Sigmoid colon (tissue), 7 donors: ENCODE measurements around the gene ANKRD10. TPM values are rescaled to one million over a fixed set of nuclear protein-coding genes. Genes with fewer than 3 reads are reported as not detected.

ENCODE experiments used
- DNase-seq: peaks from one replicate; pipeline ENCODE4 v3.0.0-alpha.2; 2019
- H3K27ac ChIP-seq, 4 donors: fragments of 200-600 bp; sonication (generic); one replicate each; pipeline ENCODE4 v1.5.1; 2016 to 2019; ENCODE audit warnings: mild to moderate bottlenecking in 1 of 4
- H3K27me3 ChIP-seq, 3 donors: fragments of 200-600 bp; sonication (generic); one replicate each; pipeline ENCODE4 v1.5.1; 2019; ENCODE audit warnings: mild to moderate bottlenecking in 1 of 3
- H3K36me3 ChIP-seq, 4 donors: fragments of 200-600 bp; sonication (generic); one replicate each; pipeline ENCODE4 v1.5.1; 2016 to 2019
- H3K4me1 ChIP-seq, 4 donors: fragments of 200-600 bp; sonication (generic); one replicate each; pipeline ENCODE4 v1.5.1; 2017 to 2019
- H3K4me3 ChIP-seq, 4 donors: fragments of 200-600 bp; sonication (generic); one replicate each; pipeline ENCODE4 v1.5.1; 2017 to 2019; ENCODE audit warnings: mild to moderate bottlenecking in 2 of 4, moderate library complexity in 1 of 4
- H3K9me3 ChIP-seq, 4 donors: fragments of 200-600 bp in 3 of 4; sonication (generic) in 3 of 4; one replicate each; pipeline versions ENCODE4 v1.5.1 to v1.6.1; 2013 to 2019
- CTCF ChIP-seq, 4 experiments: fragments of 450-650 bp in 3 of 4; fragments of 200-600 bp in 1 of 4; IDR thresholded peaks; one replicate each; pipeline ENCODE4 v1.5.1; 2016 to 2019; ENCODE audit warnings: antibody characterized with exemption in 4 of 4, mild to moderate bottlenecking in 3 of 4, moderate library complexity in 2 of 4
- EP300 ChIP-seq, 4 donors: sonication (generic); formaldehyde crosslinking; IDR thresholded peaks; one replicate each; pipeline ENCODE4 v1.6.1; 2017; ENCODE audit warnings: antibody characterized with exemption in 4 of 4
- POLR2A ChIP-seq, 2 donors: fragments of 450-650 bp; IDR thresholded peaks; one replicate each; pipeline ENCODE4 v1.6.1; 2016; ENCODE audit warnings: antibody characterized with exemption in 2 of 2, mild to moderate bottlenecking in 2 of 2, moderate library complexity in 2 of 2
- POLR2AphosphoS5 ChIP-seq, 4 donors: sonication (generic); formaldehyde crosslinking; IDR thresholded peaks; one replicate each; pipeline ENCODE4 v1.6.1; 2017; ENCODE audit warnings: antibody characterized with exemption in 4 of 4
- WGBS, 2 donors: extraction: QIAGEN DNeasy Blood & Tissue Kit; methylation state at CpG; one replicate each; pipeline ENCODE4 v1.1.7; 2013; 5-methylcytosine and 5-hydroxymethylcytosine counted together
- intact Hi-C: fragments of 100-400 bp; cut with DNase I; formaldehyde crosslinking; loops from one replicate; pipeline ENCODE4 v1.15.1; 2023
- polyA plus RNA-seq, 3 donors: library from polyadenylated mRNA; stranded (reverse); fragments of 200-250 nt; gene quantifications; one replicate each; pipeline ENCODE4 v1.2.3, GENCODE V29; 2013
- total RNA-seq, 4 donors: library from RNA; depleted of rRNA; stranded (reverse); fragments of >200 nt; gene quantifications; one replicate each; pipeline ENCODE4 v1.1.0, GENCODE V29; 2016
- donor health status: healthy with polysubstance abuse.
- donor health status: Bipolar disorder and iron deficiency.
- donor health status: healthy.

Gene ANKRD10
- total RNA-seq, result 100 to 1,000 TPM; 141 to 179 (median 150) TPM
- 10 to 100 TPM; 41.4 to 73.0 (median 44.9) TPM for polyA plus RNA-seq

GRCh38 chr13:110915057-110915873 is at the start of gene ANKRD10:
ANKRD10 (minus strand) TSS chr13:110915069; CDS start chr13:110914934, 135 bp downstream.
- Histone ChIP-seq H3K4me1 (peaks cover 0 to 44% (median 38%) of the 10 kb centered on the region in 4 donors), H3K27me3 (no peaks in the 10 kb centered on the region), H3K9me3 (no peaks in the 10 kb centered on the region), H3K27ac (peak within 1 kb of the TSS; percentile 98 to 100 (median 100)), H3K4me3 (peak within 1 kb of the TSS; percentile 78 to 98 (median 80)), H3K36me3 (peaks cover 0 to 3% (median 0%) of the 10 kb centered on the region in 4 donors)
- TF ChIP-seq EP300 (IDR thresholded peaks at IDR 0.05) (peak in 1 of 4 donors; percentile 44), POLR2AphosphoS5 (IDR thresholded peaks at IDR 0.05) (peak; percentile 19 to 75 (median 63)), POLR2A (IDR thresholded peaks at IDR 0.05) (peak in 1 of 2 donors; percentile 51), CTCF (IDR thresholded peaks at IDR 0.05) (peak; percentile 74 to 86 (median 84))
- DNase-seq, result peak; percentile 99
- intact Hi-C loops, result loop anchor here (2.0 to 5.0 kb wide), 5 partner anchors 44 to 307 kb away; no protein-coding TSS in a partner anchor
- 0 to 1% methylated on average over 81 of the region's 81 CpGs for WGBS, 2 donors

GRCh38 chr13:110964229-110965037 is 49.6 kb upstream of the ANKRD10 start:
- H3K27ac ChIP-seq, result no peak overlapping the region
- no peak for DNase-seq
- WGBS, 2 donors, result 71 to 72% methylated on average over 6 of the region's 6 CpGs

GRCh38 chr13:110963554-110963970 is 48.7 kb upstream of the ANKRD10 start:
- Histone ChIP-seq H3K9me3 (peaks cover 0 to 17% (median 1%) of the 10 kb centered on the region in 4 donors), H3K4me3 (no peak overlapping the region), H3K27me3 (no peaks in the 10 kb centered on the region), H3K36me3 (no peaks in the 10 kb centered on the region), H3K4me1 (no peaks in the 10 kb centered on the region), H3K27ac (no peak overlapping the region)
- intact Hi-C loops, result no loop called here
- WGBS, 2 donors, result 80 to 90% methylated on average over 3 of the region's 3 CpGs
- DNase-seq, result no peak
- no peak for TF ChIP-seq POLR2A (IDR thresholded peaks at IDR 0.05)
- TF ChIP-seq CTCF (IDR thresholded peaks at IDR 0.05), result no peak
- TF ChIP-seq POLR2AphosphoS5 (IDR thresholded peaks at IDR 0.05), result no peak
- no peak for TF ChIP-seq EP300 (IDR thresholded peaks at IDR 0.05)

More at GRCh38 chr13:110964229-110965037, 49.6 kb upstream of the ANKRD10 start:
- Histone ChIP-seq H3K36me3 (no peaks in the 10 kb centered on the region), H3K27me3 (no peaks in the 10 kb centered on the region), H3K4me3 (no peak overlapping the region), H3K4me1 (no peaks in the 10 kb centered on the region), H3K9me3 (peaks cover 0 to 17% (median 1%) of the 10 kb centered on the region in 4 donors)
- intact Hi-C loops, result no loop called here
- TF ChIP-seq CTCF (IDR thresholded peaks at IDR 0.05) (no peak), POLR2A (IDR thresholded peaks at IDR 0.05) (no peak), EP300 (IDR thresholded peaks at IDR 0.05) (no peak), POLR2AphosphoS5 (IDR thresholded peaks at IDR 0.05) (no peak)

- intact Hi-C loops, result no loop called here
- Histone ChIP-seq H3K4me3 (no peak overlapping the region), H3K36me3 (no peaks in the 10 kb centered on the region), H3K27me3 (no peaks in the 10 kb centered on the region), H3K9me3 (peaks cover 0 to 17% (median 1%) of the 10 kb centered on the region in 4 donors), H3K27ac (no peak overlapping the region), H3K4me1 (no peaks in the 10 kb centered on the region)
- TF ChIP-seq POLR2AphosphoS5 (IDR thresholded peaks at IDR 0.05) (no peak), CTCF (IDR thresholded peaks at IDR 0.05) (no peak), EP300 (IDR thresholded peaks at IDR 0.05) (no peak), POLR2A (IDR thresholded peaks at IDR 0.05) (no peak)
- no peak for DNase-seq
- 93 to 100% methylated on average over 1 of the region's 1 CpG for WGBS, 2 donors
These were observed 47.1 kb upstream of the ANKRD10 start for GRCh38 chr13:110961959-110962358.
